ENCODE results near the gene CFD.

DNA sequence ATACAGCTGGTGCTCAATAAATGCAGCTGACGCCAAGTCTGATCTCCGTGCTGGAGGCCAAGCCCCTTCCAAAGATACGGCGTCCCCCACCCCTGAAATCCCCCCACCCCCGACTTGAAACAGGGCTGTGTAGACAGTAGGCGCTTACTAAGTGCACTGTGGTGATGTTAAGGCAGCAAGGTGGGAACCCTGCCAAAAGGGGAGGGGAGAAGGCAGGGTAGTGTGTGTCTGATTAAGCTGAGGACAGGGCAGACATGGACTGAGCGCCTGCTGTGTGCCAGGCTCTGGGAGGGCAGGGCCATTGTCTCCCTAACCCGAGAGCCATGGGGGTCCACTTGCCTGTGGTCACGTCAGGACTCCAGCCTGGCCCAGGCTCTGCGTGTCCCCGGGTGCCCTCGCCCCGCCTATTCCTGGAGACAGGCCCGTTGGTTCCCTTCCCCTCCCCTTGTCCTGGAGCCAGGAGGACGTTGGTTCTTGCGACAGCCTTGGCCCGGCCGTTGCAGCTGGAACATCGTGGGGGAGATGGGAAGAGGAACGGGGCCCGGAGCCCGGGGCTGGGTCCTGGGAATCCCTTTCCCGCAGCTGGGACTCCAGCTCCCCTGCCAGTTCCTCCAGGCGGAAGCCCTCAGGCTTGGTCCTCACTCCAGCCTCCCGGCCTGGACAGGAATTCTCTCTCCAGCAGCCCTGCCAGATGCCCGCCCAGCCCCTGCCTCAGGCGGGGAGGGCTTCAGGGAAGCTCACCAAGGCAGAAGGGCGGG, 9.1 kb upstream of the CFD start:
- TF ChIP-seq CTCF (IDR thresholded peaks at IDR 0.05) (no peak), POLR2A (IDR thresholded peaks at IDR 0.05) (no peak)
